Left ventricle myocardium inferior (tissue), 1 donor: ENCODE results near the gene SIGLEC8. TPM values are rescaled to one million over a fixed set of nuclear protein-coding genes. Genes with fewer than 3 reads are reported as not detected.
"Not testable (repeated sequence)": the region's sequence is repeated elsewhere in the genome, so short reads cannot be mapped to it uniquely, and the experiment has no call there.

Source experiments
- DNase-seq: peaks from one replicate; pipeline ENCODE4 v3.0.0-alpha.2; 2020
- H3K27ac ChIP-seq: fragments of 200-600 bp; replicated peaks from 2 replicates; pipeline ENCODE4 v1.8.0; 2021
- H3K27me3 ChIP-seq: fragments of 200-600 bp; 2 replicates; pipeline ENCODE4 v1.8.0; 2021; ENCODE audit warnings: low read depth
- H3K36me3 ChIP-seq: fragments of 200-600 bp; 2 replicates; pipeline ENCODE4 v1.8.0; 2021
- H3K4me1 ChIP-seq: fragments of 200-600 bp; 2 replicates; pipeline ENCODE4 v1.8.0; 2021
- H3K4me3 ChIP-seq: fragments of 200-600 bp; 2 replicates; pipeline ENCODE4 v1.8.0; 2021; ENCODE audit warnings: mild to moderate bottlenecking, moderate library complexity
- H3K9me3 ChIP-seq: fragments of 200-600 bp; replicated peaks from 2 replicates; pipeline ENCODE4 v1.8.0; 2021
- CTCF ChIP-seq: fragments of 200-600 bp; IDR thresholded peaks from 2 replicates; pipeline ENCODE4 v1.8.0; 2021; ENCODE audit warnings: antibody characterized with exemption, mild to moderate bottlenecking, borderline replicate concordance
- intact Hi-C: fragments of 100-400 bp; cut with micrococcal nuclease; formaldehyde crosslinking; loops from one replicate; pipeline ENCODE4 v1.11.0; 2022
- total RNA-seq: library from RNA; stranded (reverse); fragmentation: NEBNext Ultra II Directional; extraction: Animal tissue kit (Norgen Biotek cat#: 25700); gene quantifications from one replicate; pipeline ENCODE4 v1.2.1, GENCODE V29; 2021
- donor health status: DM: no; HTN: yes; CAD: no; lungs with severe emphysema.

The SIGLEC8 gene
- total RNA-seq, 1 donor from 2014 or later = 0.16 TPM

- H3K36me3 ChIP-seq = no peaks in the 10 kb centered on the region
Observed at GRCh38 chr19:51503286-51503817, 45.1 kb upstream of the SIGLEC8 start.

GRCh38 chr19:51501594-51502263 is 43.5 kb upstream of the SIGLEC8 start, which contains the start of gene SIGLEC12:
Gene SIGLEC12 (minus strand): TSS chr19:51501800. CDS start chr19:51501733, 67 bp downstream.
- Histone ChIP-seq H3K4me3 (no peak within 1 kb of the TSS), H3K4me1 (no peaks in the 10 kb centered on the region), H3K27ac (no peak within 1 kb of the TSS), H3K36me3 (no peaks in the 10 kb centered on the region), H3K27me3 (peaks cover 25% of the 10 kb centered on the region), H3K9me3 (peaks cover 19% of the 10 kb centered on the region)
- DNase-seq = peak; percentile 33
- intact Hi-C loops = no loop called here
- no peak for TF ChIP-seq CTCF

More at GRCh38 chr19:51503286-51503817, 45.1 kb upstream of the SIGLEC8 start:
- Histone ChIP-seq H3K27ac (no peak overlapping the region), H3K9me3 (peaks cover 19% of the 10 kb centered on the region), H3K4me1 (no peaks in the 10 kb centered on the region), H3K4me3 (no peak overlapping the region), H3K27me3 (peaks cover 35% of the 10 kb centered on the region)
- DNase-seq = no peak
- TF ChIP-seq CTCF = no peak
- intact Hi-C loops = no loop called here

- DNase-seq, intact Hi-C loops, H3K4me3 ChIP-seq, H3K27ac ChIP-seq, H3K36me3 ChIP-seq, H3K4me1 ChIP-seq: not testable (repeated sequence)
- Histone ChIP-seq H3K9me3 (peaks cover 19% of the 10 kb centered on the region), H3K27me3 (peaks cover 25% of the 10 kb centered on the region)
Observed at GRCh38 chr19:51500931-51501330, 42.7 kb upstream of the SIGLEC8 start.

GRCh38 chr19:51497666-51498065 is 39.4 kb upstream of the SIGLEC8 start:
- intact Hi-C loops = no loop called here
- H3K4me3 ChIP-seq = no peak overlapping the region
- TF ChIP-seq CTCF = no peak
- no peaks in the 10 kb centered on the region for H3K4me1 ChIP-seq
- no peaks in the 10 kb centered on the region for H3K36me3 ChIP-seq
- H3K9me3 ChIP-seq = no peaks in the 10 kb centered on the region
- H3K27me3 ChIP-seq = peaks cover 44% of the 10 kb centered on the region
- H3K27ac ChIP-seq = no peak overlapping the region
- no peak for DNase-seq

GRCh38 chr19:51493776-51494175 is 35.5 kb upstream of the SIGLEC8 start:
- intact Hi-C loops = no loop called here
- no peak for TF ChIP-seq CTCF
- Histone ChIP-seq H3K9me3 (no peaks in the 10 kb centered on the region), H3K27me3 (peaks cover 55% of the 10 kb centered on the region), H3K4me3 (no peak overlapping the region), H3K27ac (no peak overlapping the region), H3K36me3 (no peaks in the 10 kb centered on the region), H3K4me1 (no peaks in the 10 kb centered on the region)
- no peak for DNase-seq

GRCh38 chr19:51491586-51491985 is 33.3 kb upstream of the SIGLEC8 start:
- intact Hi-C loops = no loop called here
- TF ChIP-seq CTCF = no peak

More at GRCh38 chr19:51491586-51491985, 33.3 kb upstream of the SIGLEC8 start:
- Histone ChIP-seq H3K27ac (no peak overlapping the region), H3K4me3 (no peak overlapping the region), H3K36me3 (no peaks in the 10 kb centered on the region), H3K9me3 (no peaks in the 10 kb centered on the region), H3K4me1 (no peaks in the 10 kb centered on the region), H3K27me3 (peaks cover 66% of the 10 kb centered on the region)
- DNase-seq = no peak
